Measurements from ENCODE around the gene ZNF532.
"Not testable (repeated sequence)": the region's sequence is repeated elsewhere in the genome, so short reads cannot be mapped to it uniquely, and the experiment has no call there.

DNA sequence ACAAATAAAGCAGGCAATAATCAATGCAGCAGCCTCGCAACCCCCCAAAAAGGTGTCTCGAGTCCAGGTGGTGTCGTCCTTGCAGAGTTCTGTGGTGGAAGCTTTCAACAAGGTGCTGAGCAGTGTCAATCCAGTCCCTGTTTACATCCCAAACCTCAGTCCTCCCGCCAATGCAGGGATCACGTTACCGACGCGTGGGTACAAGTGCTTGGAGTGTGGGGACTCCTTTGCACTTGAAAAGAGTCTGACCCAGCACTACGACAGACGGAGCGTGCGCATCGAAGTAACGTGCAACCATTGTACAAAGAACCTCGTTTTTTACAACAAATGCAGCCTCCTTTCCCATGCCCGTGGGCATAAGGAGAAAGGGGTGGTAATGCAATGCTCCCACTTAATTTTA lies 55.3 kb downstream of the ZNF532 start:
- TF ChIP-seq, protein P1, sequence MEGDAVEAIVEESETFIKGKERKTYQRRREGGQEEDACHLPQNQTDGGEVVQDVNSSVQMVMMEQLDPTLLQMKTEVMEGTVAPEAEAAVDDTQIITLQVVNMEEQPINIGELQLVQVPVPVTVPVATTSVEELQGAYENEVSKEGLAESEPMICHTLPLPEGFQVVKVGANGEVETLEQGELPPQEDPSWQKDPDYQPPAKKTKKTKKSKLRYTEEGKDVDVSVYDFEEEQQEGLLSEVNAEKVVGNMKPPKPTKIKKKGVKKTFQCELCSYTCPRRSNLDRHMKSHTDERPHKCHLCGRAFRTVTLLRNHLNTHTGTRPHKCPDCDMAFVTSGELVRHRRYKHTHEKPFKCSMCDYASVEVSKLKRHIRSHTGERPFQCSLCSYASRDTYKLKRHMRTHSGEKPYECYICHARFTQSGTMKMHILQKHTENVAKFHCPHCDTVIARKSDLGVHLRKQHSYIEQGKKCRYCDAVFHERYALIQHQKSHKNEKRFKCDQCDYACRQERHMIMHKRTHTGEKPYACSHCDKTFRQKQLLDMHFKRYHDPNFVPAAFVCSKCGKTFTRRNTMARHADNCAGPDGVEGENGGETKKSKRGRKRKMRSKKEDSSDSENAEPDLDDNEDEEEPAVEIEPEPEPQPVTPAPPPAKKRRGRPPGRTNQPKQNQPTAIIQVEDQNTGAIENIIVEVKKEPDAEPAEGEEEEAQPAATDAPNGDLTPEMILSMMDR (IDR thresholded peaks at IDR 0.05) = not testable (repeated sequence)
- TF ChIP-seq POLR2A (IDR thresholded peaks at IDR 0.05) = not testable (repeated sequence)
